ENCODE data around the gene MYL3.
"Not testable (repeated sequence)": the region's sequence is repeated elsewhere in the genome, so short reads cannot be mapped to it uniquely, and the experiment has no call there.

MYL3 gene

GRCh38 chr3:46824211-46824970 lies 38.9 kb downstream of the MYL3 start:
- DNase-seq (ENCODE audit: low read depth) = no peak

- DNase-seq (ENCODE audit: low read depth) = not testable (repeated sequence)
These were observed 39.9 kb downstream of the MYL3 start for GRCh38 chr3:46823314-46823713.

DNA sequence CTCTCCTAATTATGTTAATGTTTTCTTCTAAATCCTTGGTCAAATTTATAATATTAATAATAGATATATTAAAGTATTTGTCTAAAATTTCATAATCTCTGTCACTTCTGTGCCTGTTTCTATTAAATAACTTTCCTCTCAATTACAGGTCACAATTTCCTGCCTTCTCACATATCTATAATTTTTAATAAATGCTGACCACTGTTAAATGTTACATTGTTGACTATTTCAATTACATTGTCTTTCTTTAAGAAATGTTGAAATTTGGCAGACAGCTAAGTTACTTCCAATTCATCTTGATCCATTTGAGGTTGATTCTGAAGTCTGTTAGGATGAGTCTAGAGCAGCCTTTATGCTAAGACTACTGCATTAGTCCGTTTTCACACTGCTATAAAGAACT lies 41.7 kb downstream of the MYL3 start:
- no peak for DNase-seq (ENCODE audit: low read depth)

DNA sequence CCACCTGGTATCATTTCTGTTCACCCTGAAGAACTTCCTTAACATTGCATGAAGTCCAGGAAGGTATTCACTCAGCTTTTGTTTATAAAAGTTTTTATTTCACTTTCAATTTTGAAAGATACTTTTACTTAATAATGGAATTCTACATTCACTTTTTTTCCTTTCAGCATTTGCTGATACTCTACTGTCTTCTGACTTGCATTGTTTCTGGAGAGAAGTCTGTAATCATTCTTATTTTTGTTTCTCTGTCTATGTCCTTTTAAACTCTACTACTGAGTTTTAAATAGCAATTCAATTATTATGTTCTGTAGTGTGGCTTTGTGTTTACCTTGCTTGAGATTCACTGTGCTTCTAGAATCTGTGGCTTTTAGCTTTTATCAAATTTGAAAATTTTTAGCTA lies 42.4 kb downstream of the MYL3 start:
- no peak for DNase-seq (ENCODE audit: low read depth)

DNA sequence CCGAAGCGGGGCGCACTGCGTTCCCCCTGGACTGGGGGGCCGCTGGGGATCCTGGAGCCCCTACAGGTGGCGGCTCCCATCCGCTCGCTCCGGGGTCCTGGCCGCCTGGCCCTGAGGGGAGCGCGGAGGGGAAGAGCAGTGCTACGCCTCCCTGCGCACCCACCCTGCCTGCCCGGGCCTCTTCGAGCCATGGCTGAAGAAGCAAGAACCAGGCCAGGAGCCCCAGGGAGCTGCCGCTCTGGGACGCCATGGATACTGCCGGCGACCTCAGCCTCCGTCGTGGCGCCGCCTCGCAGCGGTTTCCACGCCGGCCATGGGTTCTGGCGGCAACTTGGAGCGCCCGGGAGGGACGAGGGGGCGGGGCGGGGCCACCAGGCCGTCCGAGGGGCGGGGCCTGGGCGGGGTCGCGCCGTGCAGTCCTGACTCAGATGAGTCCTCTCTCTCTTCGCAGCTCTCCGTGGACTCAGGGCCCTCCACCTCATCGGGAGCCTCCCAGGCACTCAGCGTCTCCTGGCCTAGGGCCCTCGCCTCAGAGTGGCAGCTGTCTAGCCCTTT lies 50.9 kb downstream of the MYL3 start:
- peak; percentile 66 for DNase-seq (ENCODE audit: low read depth)

DNA sequence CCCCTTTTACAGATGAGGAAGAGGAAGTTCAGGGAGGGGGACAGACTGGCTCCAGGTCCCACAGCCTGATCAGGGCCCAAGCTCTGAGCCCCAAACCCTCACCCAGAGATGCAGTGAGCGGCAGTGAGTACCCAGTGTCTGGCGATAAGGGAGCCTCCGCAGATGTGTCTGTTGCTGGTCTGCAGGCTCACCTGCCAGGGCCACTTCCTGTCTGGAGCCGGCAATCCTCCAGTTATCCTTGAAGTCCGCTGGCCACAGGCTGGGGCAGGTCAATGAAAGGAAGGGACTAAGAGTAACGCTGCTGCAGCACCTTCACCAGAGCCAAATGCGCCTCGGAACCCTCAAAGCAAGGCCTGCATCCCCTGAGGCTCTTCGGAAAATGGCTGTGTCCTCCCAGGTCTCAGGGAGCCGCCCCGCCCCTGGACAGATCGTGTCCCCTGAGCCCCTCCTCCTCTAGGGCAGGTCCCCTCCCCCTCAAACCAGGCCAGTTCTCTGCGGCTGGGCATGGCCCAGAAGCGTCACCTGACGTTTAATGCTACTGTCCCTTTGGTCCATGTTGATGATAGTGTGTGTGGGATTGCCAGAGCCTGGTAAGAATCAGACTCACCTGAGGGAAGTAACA lies 51.5 kb downstream of the MYL3 start:
- DNase-seq (ENCODE audit: low read depth) = no peak

DNA sequence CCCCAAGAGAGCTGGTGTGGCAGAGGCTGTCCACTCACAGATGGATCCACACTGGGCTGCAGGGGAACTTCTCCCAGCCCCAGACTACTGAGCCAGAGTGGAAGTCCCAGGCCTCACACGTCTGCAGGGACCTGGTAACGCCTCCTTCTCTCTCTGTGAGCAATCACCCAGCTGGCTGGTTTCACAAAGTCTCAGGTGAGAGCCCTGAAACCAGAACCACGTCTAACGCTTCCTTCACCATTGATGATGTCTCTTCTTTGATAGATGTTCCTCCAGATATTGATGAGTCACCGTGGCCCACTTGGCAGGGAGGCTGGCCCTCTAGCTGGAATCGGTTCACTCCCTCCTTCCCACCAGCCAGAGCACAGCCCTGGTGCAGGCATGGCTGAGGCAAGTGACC lies 54.5 kb downstream of the MYL3 start:
- DNase-seq (ENCODE audit: low read depth) = not testable (repeated sequence)

All from stimulated activated CD4-positive, alpha-beta T cell treated with anti-CD3 and anti-CD28 coated beads, Interleukin-2, amount 100 ng/mL, for 4 hours (primary cell).